Muscle layer of duodenum (tissue), 2 donors: Measurements from ENCODE around the gene ECT2L.
A peak's percentile ranks its signal among the peaks of the same experiment; 100 is the strongest.

Experiments used
- H3K27ac ChIP-seq: one replicate; pipeline ENCODE4 v1.7.0; 2013; ENCODE audit warnings: mild to moderate bottlenecking, low read length
- H3K27me3 ChIP-seq: one replicate; pipeline ENCODE4 v1.7.0; 2013; ENCODE audit warnings: low read depth, mild to moderate bottlenecking, control low read depth, low read length
- H3K36me3 ChIP-seq, 2 donors: one replicate each; pipeline ENCODE4 v1.7.0; 2013; ENCODE audit warnings: low read length in 2 of 2, control low read depth in 1 of 2, mild to moderate bottlenecking in 1 of 2; ENCODE audit not compliant: insufficient read depth in 2 of 2, control insufficient read depth in 1 of 2
- H3K4me1 ChIP-seq, 2 donors: one replicate each; pipeline ENCODE4 v1.7.0; 2013; ENCODE audit warnings: low read length in 2 of 2, mild to moderate bottlenecking in 2 of 2, control low read depth in 1 of 2, moderate library complexity in 1 of 2; ENCODE audit not compliant: insufficient read depth in 2 of 2, control insufficient read depth in 1 of 2
- H3K4me3 ChIP-seq, 2 donors: one replicate each; pipeline ENCODE4 v1.7.0; 2013; ENCODE audit warnings: low read length in 2 of 2, low read depth in 1 of 2, mild to moderate bottlenecking in 1 of 2
- H3K9me3 ChIP-seq, 2 donors: one replicate each; pipeline ENCODE4 v1.7.0; 2013; ENCODE audit warnings: low read length in 2 of 2, control low read depth in 1 of 2, mild to moderate bottlenecking in 1 of 2; ENCODE audit not compliant: control insufficient read depth in 1 of 2
- donor health status: healthy.

ECT2L gene

GRCh38 chr6:138809677-138810076, 13.8 kb downstream of the ECT2L start:
- no peak overlapping the region for H3K4me3 ChIP-seq
- no peaks in the 10 kb centered on the region for H3K4me1 ChIP-seq
- H3K9me3 ChIP-seq = no peaks in the 10 kb centered on the region
- H3K36me3 ChIP-seq = no peaks in the 10 kb centered on the region
- no peak overlapping the region for H3K27ac ChIP-seq
- no peaks in the 10 kb centered on the region for H3K27me3 ChIP-seq

DNA sequence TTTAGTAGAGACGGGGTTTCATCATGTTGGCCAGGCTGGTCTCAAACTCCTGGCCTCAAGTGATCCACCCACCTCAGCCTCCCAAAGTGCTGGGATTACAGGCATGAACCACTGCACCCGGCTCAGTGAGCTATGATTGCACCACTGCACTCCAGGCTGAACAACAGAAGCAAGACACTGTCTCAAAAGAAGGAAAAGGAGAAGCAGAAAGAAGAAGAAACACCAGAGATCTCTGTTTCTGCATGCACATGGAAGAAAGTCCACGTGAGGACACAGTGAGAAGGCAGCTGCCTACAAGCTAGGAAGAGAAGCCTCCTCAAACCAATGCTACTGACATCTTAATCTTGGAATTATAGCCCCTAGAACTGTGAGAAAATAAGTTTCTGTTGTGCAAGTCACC, 16.0 kb downstream of the ECT2L start:
- Histone ChIP-seq H3K4me1 (no peaks in the 10 kb centered on the region), H3K4me3 (no peak overlapping the region), H3K36me3 (no peaks in the 10 kb centered on the region), H3K9me3 (no peaks in the 10 kb centered on the region), H3K27ac (no peak overlapping the region), H3K27me3 (no peaks in the 10 kb centered on the region)

DNA sequence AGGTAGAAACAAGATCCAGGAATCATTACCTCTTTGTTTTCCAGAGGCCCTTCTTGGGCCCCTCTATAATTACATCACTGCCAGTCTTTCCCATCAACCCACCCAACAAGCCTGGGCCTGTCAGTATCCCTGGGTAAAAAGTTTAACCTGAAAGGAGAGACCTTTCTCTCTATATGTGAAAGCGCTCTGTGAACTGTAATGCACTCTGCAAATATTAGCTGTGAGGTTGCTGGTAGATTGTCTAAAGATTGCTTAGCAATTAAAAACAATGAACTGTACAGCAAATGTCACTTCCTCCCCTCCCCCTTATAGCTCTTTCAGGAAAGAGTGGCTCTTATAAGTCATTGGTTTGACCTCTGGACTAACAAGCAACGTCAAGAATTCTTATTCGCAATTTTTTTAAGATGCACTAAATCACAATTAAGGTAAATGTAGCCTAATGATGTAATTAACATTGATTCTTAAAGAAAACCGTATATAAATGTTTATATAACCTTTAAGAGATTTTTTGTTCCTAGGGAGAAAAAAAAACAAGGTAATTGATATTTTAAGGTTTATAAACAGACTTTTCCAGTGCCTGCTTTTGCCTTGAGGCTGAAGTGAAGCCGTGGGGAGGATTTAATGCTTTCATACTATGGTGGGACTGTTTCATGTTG, 18.4 kb downstream of the ECT2L start:
- H3K27ac ChIP-seq = no peak overlapping the region
- no peak overlapping the region for H3K4me3 ChIP-seq
- H3K36me3 ChIP-seq = no peaks in the 10 kb centered on the region
- H3K27me3 ChIP-seq = no peaks in the 10 kb centered on the region
- H3K4me1 ChIP-seq = no peaks in the 10 kb centered on the region
- no peaks in the 10 kb centered on the region for H3K9me3 ChIP-seq

- no peaks in the 10 kb centered on the region for H3K9me3 ChIP-seq
- H3K36me3 ChIP-seq = no peaks in the 10 kb centered on the region
- H3K27ac ChIP-seq = no peak overlapping the region
- H3K4me3 ChIP-seq = no peak overlapping the region
- H3K27me3 ChIP-seq = no peaks in the 10 kb centered on the region
- H3K4me1 ChIP-seq = no peaks in the 10 kb centered on the region
These were observed 19.3 kb downstream of the ECT2L start for GRCh38 chr6:138815221-138815620.

GRCh38 chr6:138815797-138816528, 20.1 kb downstream of the ECT2L start:
- Histone ChIP-seq H3K4me1 (no peaks in the 10 kb centered on the region), H3K27me3 (no peaks in the 10 kb centered on the region), H3K4me3 (no peak overlapping the region), H3K27ac (no peak overlapping the region), H3K36me3 (no peaks in the 10 kb centered on the region), H3K9me3 (no peaks in the 10 kb centered on the region)

- H3K27me3 ChIP-seq = no peaks in the 10 kb centered on the region
- no peaks in the 10 kb centered on the region for H3K36me3 ChIP-seq
- H3K27ac ChIP-seq = peak overlapping the region; percentile 60
- no peaks in the 10 kb centered on the region for H3K9me3 ChIP-seq
- no peak overlapping the region for H3K4me3 ChIP-seq
- H3K4me1 ChIP-seq = no peaks in the 10 kb centered on the region
These were observed 21.9 kb downstream of the ECT2L start for GRCh38 chr6:138817799-138818198.

DNA sequence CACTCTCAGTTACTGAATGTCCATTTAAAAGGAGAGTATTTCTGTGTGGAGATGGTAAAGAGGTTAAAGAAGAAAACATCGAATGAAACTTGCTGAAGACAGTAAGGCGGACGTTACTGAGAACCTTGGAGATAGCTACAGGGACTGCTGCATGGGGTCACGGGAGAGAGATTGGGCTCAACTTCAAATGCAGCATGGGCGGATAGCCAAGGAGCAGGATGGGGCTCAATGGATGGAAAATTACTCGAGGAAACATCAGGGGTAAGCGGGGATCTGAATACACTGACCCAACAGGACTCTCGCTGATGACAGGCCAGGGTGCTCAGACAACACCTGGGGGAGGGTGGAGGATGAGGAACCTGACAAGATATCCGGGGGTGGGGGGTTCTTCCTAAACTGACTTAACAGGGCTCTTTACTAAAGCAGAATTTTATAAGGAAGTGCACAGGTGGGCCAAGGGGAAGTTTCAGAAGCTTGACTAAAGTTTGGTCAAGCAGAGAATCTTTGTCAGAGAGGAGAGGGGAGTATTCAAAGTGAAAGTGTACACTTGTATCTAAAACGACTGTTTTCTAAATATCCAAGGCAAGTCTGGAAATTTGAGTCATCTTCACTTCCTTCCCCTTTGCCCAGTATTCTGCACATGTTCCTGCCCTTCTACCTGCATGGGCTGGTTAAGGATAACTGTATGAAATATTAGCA, 22.8 kb downstream of the ECT2L start:
- H3K9me3 ChIP-seq = no peaks in the 10 kb centered on the region
- no peak overlapping the region for H3K4me3 ChIP-seq
- no peaks in the 10 kb centered on the region for H3K4me1 ChIP-seq
- peak overlapping the region; percentile 60 for H3K27ac ChIP-seq
- no peaks in the 10 kb centered on the region for H3K36me3 ChIP-seq
- no peaks in the 10 kb centered on the region for H3K27me3 ChIP-seq

DNA sequence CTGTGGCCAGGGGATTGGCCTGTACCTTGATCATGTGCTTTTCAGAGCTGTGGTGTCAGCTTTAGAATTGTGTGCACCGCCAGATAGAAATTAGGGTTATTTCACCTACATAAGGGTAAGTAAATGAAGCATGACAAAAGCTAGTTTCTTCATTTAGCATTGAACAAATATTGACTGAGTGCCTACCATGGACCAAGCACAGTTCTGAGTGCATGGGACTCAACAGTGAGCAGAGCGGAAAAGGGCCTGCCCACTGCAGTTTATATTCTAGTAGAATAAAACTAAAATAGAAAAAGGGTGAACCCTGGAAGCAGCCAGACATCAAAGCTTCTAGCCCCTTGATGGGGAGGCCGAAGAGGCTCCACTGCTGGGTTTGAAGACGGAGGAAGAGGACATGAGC, 25.6 kb downstream of the ECT2L start:
- Histone ChIP-seq H3K27ac (no peak overlapping the region), H3K27me3 (no peaks in the 10 kb centered on the region), H3K36me3 (no peaks in the 10 kb centered on the region), H3K4me3 (no peak overlapping the region), H3K9me3 (no peaks in the 10 kb centered on the region), H3K4me1 (no peaks in the 10 kb centered on the region)

- H3K4me1 ChIP-seq = no peaks in the 10 kb centered on the region
- no peaks in the 10 kb centered on the region for H3K27me3 ChIP-seq
- H3K27ac ChIP-seq = no peak overlapping the region
- no peak overlapping the region for H3K4me3 ChIP-seq
- H3K9me3 ChIP-seq = no peaks in the 10 kb centered on the region
- no peaks in the 10 kb centered on the region for H3K36me3 ChIP-seq
These were observed 28.7 kb downstream of the ECT2L start for GRCh38 chr6:138824482-138825144.

- H3K4me1 ChIP-seq = peaks cover 0 to 13% of the 10 kb centered on the region in 2 donors
- no peak overlapping the region for H3K27ac ChIP-seq
These were observed 34.4 kb downstream of the ECT2L start for GRCh38 chr6:138830248-138830647.

DNA sequence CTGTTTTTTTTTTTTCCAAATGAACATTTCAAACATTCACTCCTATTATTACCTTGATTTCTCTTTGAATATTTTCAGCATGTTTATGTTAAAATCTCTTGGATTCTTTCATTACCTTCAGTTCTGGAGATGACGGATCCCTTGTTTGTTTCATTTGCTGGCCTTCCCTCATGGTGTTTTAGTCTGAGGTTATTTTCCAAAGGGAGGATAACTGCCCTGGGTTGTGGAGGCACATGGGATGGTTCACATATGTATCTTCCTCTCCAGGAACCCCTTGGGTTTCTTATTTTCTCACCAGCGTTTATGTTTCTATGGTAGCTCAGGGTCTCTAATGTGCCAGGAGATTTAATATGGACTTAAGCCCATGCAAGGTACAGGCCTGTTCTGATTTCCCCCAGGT, 36.3 kb downstream of the ECT2L start:
- H3K4me3 ChIP-seq = no peak overlapping the region
- no peaks in the 10 kb centered on the region for H3K36me3 ChIP-seq
- H3K9me3 ChIP-seq = no peaks in the 10 kb centered on the region
- no peaks in the 10 kb centered on the region for H3K27me3 ChIP-seq
- H3K4me1 ChIP-seq = peaks cover 0 to 13% of the 10 kb centered on the region in 2 donors
- H3K27ac ChIP-seq = no peak overlapping the region

More at GRCh38 chr6:138830248-138830647, 34.4 kb downstream of the ECT2L start:
- no peak overlapping the region for H3K4me3 ChIP-seq
- H3K9me3 ChIP-seq = no peaks in the 10 kb centered on the region
- no peaks in the 10 kb centered on the region for H3K36me3 ChIP-seq
- no peaks in the 10 kb centered on the region for H3K27me3 ChIP-seq
